Adrenal gland (tissue), 12 donors: ENCODE data around the gene KCND2. TPM values are rescaled to one million over a fixed set of nuclear protein-coding genes. Genes with fewer than 3 reads are reported as not detected.

Experiments
- DNase-seq, 7 donors: peaks; one replicate each; pipeline ENCODE4 v3.0.0-alpha.2; 2019 to 2020
- H3K27ac ChIP-seq, 5 donors: fragments of 200-600 bp; sonication (generic) in 4 of 5; 1 replicate in 3 of 5; 2 replicates in 2 of 5; pipeline versions ENCODE4 v1.5.1 to v1.8.0; 2016 to 2020; ENCODE audit warnings: mild to moderate bottlenecking in 1 of 5
- H3K27me3 ChIP-seq: fragments of 200-600 bp; 2 replicates; pipeline ENCODE4 v1.8.0; 2021
- H3K36me3 ChIP-seq, 2 donors: fragments of 200-600 bp; replicated peaks in 1 of 2; 1 replicate in 1 of 2; 2 replicates in 1 of 2; pipeline versions ENCODE4 v1.5.1 to v1.8.0; 2018 to 2022
- H3K4me1 ChIP-seq, 2 donors: fragments of 200-600 bp; replicated peaks in 1 of 2; 1 replicate in 1 of 2; 2 replicates in 1 of 2; pipeline versions ENCODE4 v1.5.1 to v1.8.0; 2018 to 2021
- H3K4me3 ChIP-seq, 4 donors: fragments of 200-600 bp; sonication (generic) in 3 of 4; one replicate each; pipeline ENCODE4 v1.5.1; 2016 to 2018
- H3K9me3 ChIP-seq, 3 donors: fragments of 200-600 bp; sonication (generic) in 1 of 3; replicated peaks in 1 of 3; 1 replicate in 2 of 3; 2 replicates in 1 of 3; pipeline versions ENCODE4 v1.5.1 to v1.8.0; 2016 to 2021
- POLR2A ChIP-seq, 2 donors: fragments of 450-650 bp; IDR thresholded peaks; one replicate each; pipeline ENCODE4 v1.6.1; 2017; ENCODE audit warnings: antibody characterized with exemption in 2 of 2, mild to moderate bottlenecking in 2 of 2, moderate library complexity in 1 of 2
- WGBS, 4 donors: extraction: QIAGEN DNeasy Blood & Tissue Kit in 2 of 4; methylation state at CpG; one replicate each; pipeline versions ENCODE4 v1.1.5 to v1.1.7; 2013 to 2017; 5-methylcytosine and 5-hydroxymethylcytosine counted together
- intact Hi-C, 2 donors: fragments of 100-400 bp; cut with DNase I; formaldehyde crosslinking; loops; one replicate each; pipeline versions ENCODE4 v1.14.1 to v1.15.0; 2022 to 2023
- polyA plus RNA-seq, 3 donors: library from polyadenylated mRNA; stranded (reverse); fragments of 200-250 nt in 2 of 3; fragments of 350-450 nt in 1 of 3; fragmentation: Illumina TruSeq in 1 of 3; extraction: RNeasy Lipid Tissue Mini Kit (QIAGEN cat#74804) in 1 of 3; gene quantifications; one replicate each; pipeline ENCODE4 v1.2.3, GENCODE V29; 2013 to 2014
- total RNA-seq, 9 donors: library from RNA; depleted of rRNA in 4 of 9; stranded (reverse); fragments of >200 nt in 4 of 9; fragments of 120-200 nt in 1 of 9; fragmentation: NEBNext Ultra II Directional in 1 of 9; extraction: Animal tissue kit (Norgen Biotek cat#: 25700) in 1 of 9; gene quantifications; one replicate each; pipeline versions ENCODE4 v1.1.0 to v1.2.4, GENCODE V29; 2013 to 2023
- TF ChIP-seq, protein P1 (sequence below), 6 experiments: fragments of 450-650 bp in 4 of 6; fragments of 200-600 bp in 2 of 6; sonication (generic) in 1 of 6; IDR thresholded peaks; 1 replicate in 5 of 6; 2 replicates in 1 of 6; pipeline versions ENCODE4 v1.5.1 to v1.8.0; 2016 to 2021; ENCODE audit warnings: antibody characterized with exemption in 6 of 6, mild to moderate bottlenecking in 2 of 6, moderate library complexity in 1 of 6
- donor health status: healthy with polysubstance abuse.
- donor health status: Bipolar disorder and iron deficiency.
- donor health status: DM: yes; HTN: yes; CAD: no.
- donor health status: DM: no; HTN: no; CAD: no.
- donor health status: DM: no; HTN: no; CAD: no.
- donor health status: DM: yes; HTN: yes; CAD: no.

The KCND2 gene
- total and polyA plus RNA-seq, 12 donors = 0.24 to 3.0 (median 0.81) TPM

GRCh38 chr7:120304674-120305073, 31.7 kb downstream of the KCND2 start:
- Histone ChIP-seq H3K9me3 (no peaks in the 10 kb centered on the region), H3K27me3 (no peaks in the 10 kb centered on the region), H3K4me1 (no peaks in the 10 kb centered on the region), H3K4me3 (no peak overlapping the region), H3K36me3 (no peaks in the 10 kb centered on the region), H3K27ac (no peak overlapping the region)
- no peak for DNase-seq
- TF ChIP-seq, protein P1, sequence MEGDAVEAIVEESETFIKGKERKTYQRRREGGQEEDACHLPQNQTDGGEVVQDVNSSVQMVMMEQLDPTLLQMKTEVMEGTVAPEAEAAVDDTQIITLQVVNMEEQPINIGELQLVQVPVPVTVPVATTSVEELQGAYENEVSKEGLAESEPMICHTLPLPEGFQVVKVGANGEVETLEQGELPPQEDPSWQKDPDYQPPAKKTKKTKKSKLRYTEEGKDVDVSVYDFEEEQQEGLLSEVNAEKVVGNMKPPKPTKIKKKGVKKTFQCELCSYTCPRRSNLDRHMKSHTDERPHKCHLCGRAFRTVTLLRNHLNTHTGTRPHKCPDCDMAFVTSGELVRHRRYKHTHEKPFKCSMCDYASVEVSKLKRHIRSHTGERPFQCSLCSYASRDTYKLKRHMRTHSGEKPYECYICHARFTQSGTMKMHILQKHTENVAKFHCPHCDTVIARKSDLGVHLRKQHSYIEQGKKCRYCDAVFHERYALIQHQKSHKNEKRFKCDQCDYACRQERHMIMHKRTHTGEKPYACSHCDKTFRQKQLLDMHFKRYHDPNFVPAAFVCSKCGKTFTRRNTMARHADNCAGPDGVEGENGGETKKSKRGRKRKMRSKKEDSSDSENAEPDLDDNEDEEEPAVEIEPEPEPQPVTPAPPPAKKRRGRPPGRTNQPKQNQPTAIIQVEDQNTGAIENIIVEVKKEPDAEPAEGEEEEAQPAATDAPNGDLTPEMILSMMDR (IDR thresholded peaks at IDR 0.05) = no peak
- TF ChIP-seq POLR2A (IDR thresholded peaks at IDR 0.05) = no peak
- WGBS, 4 donors = 69 to 81% (median 76%) methylated on average over 6 of the region's 6 CpGs
- intact Hi-C loops = no loop called here

DNA sequence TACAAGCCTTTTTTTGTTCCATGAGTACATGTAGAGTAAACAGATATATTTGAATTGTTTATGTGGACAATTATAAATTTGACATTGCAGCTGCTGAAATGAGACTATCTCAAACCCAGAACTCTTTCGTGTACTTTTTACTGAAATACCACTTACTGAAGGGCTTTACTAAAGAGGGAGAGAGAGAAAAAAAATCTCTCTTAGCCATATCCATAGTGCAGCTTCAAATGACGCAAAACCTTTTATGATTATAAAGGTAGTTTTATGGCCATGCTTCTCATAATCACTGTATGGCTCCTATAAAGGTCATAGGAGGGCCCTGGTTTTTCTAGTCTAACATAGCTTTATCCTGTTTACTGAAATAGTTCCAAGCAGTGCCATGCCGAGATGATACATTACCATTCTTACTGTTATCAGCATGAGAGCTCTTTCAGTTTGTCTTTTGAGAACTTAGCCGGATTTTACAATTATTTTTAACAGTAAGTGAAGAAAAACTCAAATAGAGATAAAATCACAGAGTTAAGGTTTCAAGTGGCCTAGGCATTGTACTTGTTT, 35.1 kb downstream of the KCND2 start:
- Histone ChIP-seq H3K27me3 (no peaks in the 10 kb centered on the region), H3K4me1 (no peaks in the 10 kb centered on the region), H3K36me3 (no peaks in the 10 kb centered on the region), H3K9me3 (no peaks in the 10 kb centered on the region), H3K27ac (no peak overlapping the region), H3K4me3 (no peak overlapping the region)
- intact Hi-C loops = no loop called here
- no peak for DNase-seq
- TF ChIP-seq, protein P1 (IDR thresholded peaks at IDR 0.05) = no peak
- no peak for TF ChIP-seq POLR2A (IDR thresholded peaks at IDR 0.05)
- 40 to 56% (median 47%) methylated on average over 4 of the region's 4 CpGs for WGBS, 4 donors

GRCh38 chr7:120311028-120311788, 38.2 kb downstream of the KCND2 start:
- no peaks in the 10 kb centered on the region for H3K9me3 ChIP-seq

GRCh38 chr7:120320218-120320961, 47.4 kb downstream of the KCND2 start:
- Histone ChIP-seq H3K27ac (no peak overlapping the region), H3K4me3 (no peak overlapping the region), H3K27me3 (no peaks in the 10 kb centered on the region), H3K9me3 (no peaks in the 10 kb centered on the region), H3K4me1 (no peaks in the 10 kb centered on the region), H3K36me3 (no peaks in the 10 kb centered on the region)
- intact Hi-C loops = no loop called here
- 58 to 75% (median 70%) methylated on average over 3 of the region's 3 CpGs for WGBS, 4 donors
- DNase-seq = no peak
- no peak for TF ChIP-seq POLR2A (IDR thresholded peaks at IDR 0.05)
- TF ChIP-seq, protein P1 (IDR thresholded peaks at IDR 0.05) = no peak

More at GRCh38 chr7:120311028-120311788, 38.2 kb downstream of the KCND2 start:
- 61 to 71% (median 62%) methylated on average over 2 of the region's 2 CpGs for WGBS, 4 donors
- Histone ChIP-seq H3K4me1 (no peaks in the 10 kb centered on the region), H3K27me3 (no peaks in the 10 kb centered on the region), H3K36me3 (no peaks in the 10 kb centered on the region), H3K4me3 (no peak overlapping the region), H3K27ac (no peak overlapping the region)
- DNase-seq = no peak
- TF ChIP-seq, protein P1 (IDR thresholded peaks at IDR 0.05) = no peak
- TF ChIP-seq POLR2A (IDR thresholded peaks at IDR 0.05) = no peak
- intact Hi-C loops = no loop called here
